ENCODE data around the gene TANGO6. TPM values are rescaled to one million over a fixed set of nuclear protein-coding genes. Genes with fewer than 3 reads are reported as not detected.

The TANGO6 gene
- total and polyA plus RNA-seq, 2 of the 8 experiments (the other 6 are each of a cell fraction or from before 2014, with no cell fraction given) = 5.0 to 19.5 TPM

GRCh38 chr16:69118468-69118867 is 275.1 kb downstream of the TANGO6 start (continued):
- TF ChIP-seq SIN3A (conservative IDR thresholded peaks at IDR 0.05 in 1 of 2, IDR thresholded peaks at IDR 0.05 in 1 of 2; ENCODE audit: low read depth in 1 of 2, low read length in 2 of 2) = no peak
